GM23248 (cell line): Measurements from ENCODE around the gene CCDC85C.

ENCODE experiments used
- EZH2 ChIP-seq: fragments of 200-600 bp; sonication (generic); IDR thresholded peaks from 2 replicates; pipeline ENCODE4 v1.6.1; 2018; ENCODE audit warnings: antibody characterized with exemption, mild to moderate bottlenecking; ENCODE audit not compliant: insufficient read depth, poor library complexity, severe bottlenecking
- EZH2phosphoT487 ChIP-seq: fragments of 200-600 bp; sonication (generic); IDR thresholded peaks from 2 replicates; pipeline ENCODE4 v1.6.1; 2018; ENCODE audit warnings: antibody characterized with exemption, moderate library complexity, mild to moderate bottlenecking, low read depth; ENCODE audit not compliant: insufficient read depth

- TF ChIP-seq EZH2phosphoT487 = no peak
- TF ChIP-seq EZH2 = no peak
These were observed 62.8 kb downstream of the CCDC85C start for GRCh38 chr14:99541211-99541610.
